Femur (tissue), 1 donor: ENCODE data around the gene STXBP5.

Experiments used
- DNase-seq: peaks from one replicate; pipeline ENCODE4 v3.0.0-alpha.2; 2017

Gene STXBP5

DNA sequence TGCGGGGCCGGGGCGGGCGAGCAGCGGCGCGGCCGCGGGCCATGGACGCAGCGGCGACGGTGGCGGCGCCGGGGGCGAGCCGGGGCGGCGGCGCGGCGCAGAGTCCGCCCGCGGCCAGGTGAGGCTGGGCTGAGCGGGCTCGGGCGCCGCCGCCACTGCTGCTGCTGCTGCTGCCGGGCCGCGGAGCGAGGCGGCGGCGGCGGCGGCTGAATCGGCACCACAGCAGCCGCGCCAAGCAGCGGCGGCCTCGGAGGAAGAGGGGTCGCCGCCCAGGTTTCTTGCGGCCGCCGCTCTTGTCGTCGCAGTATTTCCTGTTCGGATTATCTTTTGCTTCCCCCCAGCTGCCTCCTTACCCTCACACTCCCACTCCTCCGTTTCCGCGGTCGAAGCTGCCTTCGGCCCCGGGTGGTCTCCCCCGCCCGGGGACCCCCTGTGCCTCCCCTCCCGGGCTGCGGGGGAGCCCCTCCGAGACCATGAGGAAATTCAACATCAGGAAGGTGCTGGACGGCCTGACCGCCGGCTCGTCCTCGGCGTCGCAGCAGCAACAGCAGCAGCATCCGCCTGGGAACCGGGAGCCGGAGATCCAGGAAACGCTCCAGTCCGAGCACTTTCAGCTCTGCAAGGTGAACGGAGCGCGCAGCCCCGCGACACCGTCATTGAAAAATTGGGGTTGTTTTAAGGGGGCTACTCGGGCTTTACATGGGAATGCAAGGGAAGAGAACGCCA, at the start of gene STXBP5:
STXBP5 (plus strand) TSS at position 358 of the 726 bp plus-strand sequence; CDS start at position 474, 116 bp downstream.
- DNase-seq = peak; percentile 60

DNA sequence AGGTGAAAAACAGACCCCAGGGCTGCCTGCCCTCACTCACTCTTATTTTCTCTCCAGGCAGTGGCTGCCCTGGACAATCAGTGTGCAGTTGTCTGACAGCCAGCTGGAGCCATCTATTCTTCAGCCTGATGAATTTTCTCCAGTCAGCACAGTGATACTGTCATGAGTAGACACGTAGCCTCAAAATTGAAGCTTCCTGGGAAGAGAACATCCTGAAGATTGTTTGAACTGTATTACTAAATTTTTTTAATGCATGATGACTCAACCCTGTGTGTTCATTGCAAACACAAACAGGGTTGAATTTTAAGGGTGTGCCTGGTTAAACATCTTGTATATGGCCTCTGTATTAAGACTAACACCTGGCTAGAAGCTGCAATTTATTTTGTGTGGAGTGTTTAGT, 49.8 kb upstream of the STXBP5 start:
- DNase-seq = no peak

DNA sequence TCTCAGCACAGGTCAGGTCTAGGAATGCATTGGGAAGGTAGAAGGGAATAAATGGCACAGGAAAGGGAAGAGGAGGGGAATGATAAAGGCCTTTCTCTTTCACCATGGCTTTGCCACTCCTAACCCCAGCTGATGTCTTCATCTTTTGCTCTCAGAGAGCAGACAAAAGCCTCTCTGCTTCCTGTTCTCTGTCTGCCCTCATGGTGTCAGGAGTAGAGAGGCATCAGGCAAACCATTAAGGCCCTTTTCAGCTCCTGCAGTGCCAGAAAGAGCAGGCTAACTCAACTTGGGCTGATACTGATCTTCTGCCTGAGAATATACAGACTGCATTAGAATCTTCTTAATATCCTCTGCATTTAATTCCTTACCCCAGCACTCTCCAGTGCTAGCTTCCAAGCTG, 48.0 kb upstream of the STXBP5 start:
- no peak for DNase-seq

DNA sequence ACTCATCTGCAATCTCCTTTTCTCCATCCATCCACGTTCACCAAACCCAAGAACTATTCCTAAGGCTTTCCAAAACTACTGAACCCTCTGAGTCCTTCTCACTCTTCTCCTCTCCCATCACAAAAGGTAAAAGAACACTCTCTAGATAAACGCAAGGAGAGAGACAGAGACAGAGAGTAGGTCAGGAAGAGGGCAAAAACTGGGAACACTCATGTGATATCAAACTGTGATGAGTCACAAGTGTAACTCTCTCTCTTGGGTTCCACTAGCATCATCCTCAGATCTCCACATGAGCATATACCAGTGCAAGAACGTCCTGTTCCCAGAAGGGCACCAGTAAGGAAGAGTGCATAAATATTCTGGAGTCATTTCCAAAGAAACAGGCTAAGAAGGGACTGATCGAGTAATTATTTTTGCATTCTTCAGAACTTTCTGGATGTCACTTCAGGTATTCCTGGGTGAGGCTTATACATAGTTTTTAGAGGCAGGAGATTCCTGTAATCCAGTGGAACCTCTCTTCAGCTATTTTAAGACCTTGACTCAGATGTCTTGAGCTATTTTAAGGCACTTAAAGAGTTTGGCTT, 47.3 kb upstream of the STXBP5 start:
- DNase-seq = no peak

GRCh38 chr6:147157930-147158329, 46.3 kb upstream of the STXBP5 start:
- DNase-seq = no peak

GRCh38 chr6:147158881-147159280, 45.3 kb upstream of the STXBP5 start:
- DNase-seq = no peak

DNA sequence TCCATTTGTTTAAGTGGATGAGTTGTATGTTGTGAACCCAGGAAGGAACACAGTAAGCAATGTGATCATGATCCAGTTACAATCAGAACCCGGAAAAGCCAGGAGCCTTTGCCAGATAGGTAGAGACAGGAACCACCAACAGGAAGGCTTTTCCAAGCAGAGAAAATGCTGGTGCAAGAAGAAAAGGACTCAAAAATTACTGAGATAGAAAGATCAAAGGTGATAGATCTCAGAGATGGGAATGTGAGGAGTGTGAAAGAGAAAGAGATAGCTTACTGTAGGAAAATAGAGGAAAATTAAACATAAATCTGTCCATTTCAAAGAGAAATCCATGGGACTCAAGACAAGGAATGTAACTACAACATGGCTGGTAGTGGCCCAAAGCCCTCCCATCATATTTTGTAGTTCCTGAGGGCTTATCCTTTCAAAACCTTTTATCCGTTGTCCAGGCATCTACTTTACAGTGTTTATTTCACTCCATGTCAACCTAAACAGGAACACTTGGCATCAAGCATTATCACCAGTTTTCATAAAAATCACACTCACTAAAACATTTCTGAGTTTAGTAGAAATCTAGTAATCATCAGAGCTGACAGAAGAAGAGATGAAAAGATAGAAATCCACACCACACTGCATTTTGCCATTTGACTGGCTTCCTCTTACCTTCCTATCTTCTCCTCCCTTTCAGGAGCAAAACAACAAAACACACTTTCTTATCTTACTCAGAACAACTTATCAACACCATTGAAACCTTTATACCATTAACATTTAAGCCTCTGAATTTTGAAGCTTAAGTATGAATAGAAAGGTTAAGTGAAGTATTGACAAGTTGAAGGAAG, 44.5 kb upstream of the STXBP5 start:
- no peak for DNase-seq

GRCh38 chr6:147160593-147160992, 43.6 kb upstream of the STXBP5 start:
- no peak for DNase-seq

- DNase-seq = no peak
Observed at GRCh38 chr6:147161253-147161973, 42.8 kb upstream of the STXBP5 start.

- no peak for DNase-seq
Observed at GRCh38 chr6:147161974-147162495, 42.2 kb upstream of the STXBP5 start.

DNA sequence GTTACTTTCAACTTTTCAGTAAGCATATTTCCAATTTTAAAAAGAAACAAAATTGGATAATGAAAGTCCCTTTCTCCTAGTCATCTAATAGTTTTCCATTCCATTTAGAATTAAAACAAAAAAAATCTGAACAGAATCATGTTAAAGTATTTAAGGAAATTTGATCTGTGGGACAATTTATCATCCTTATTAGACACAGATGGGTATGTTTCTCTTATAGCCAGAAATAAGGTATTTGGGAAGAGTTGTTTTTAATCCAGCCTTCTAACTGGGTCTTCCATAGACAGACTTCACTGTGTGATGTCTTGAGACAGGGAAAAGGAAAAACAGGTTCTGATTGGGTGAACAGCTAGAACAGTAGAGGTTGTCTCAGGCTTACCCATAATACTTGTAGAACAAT, 39.5 kb upstream of the STXBP5 start:
- no peak for DNase-seq

GRCh38 chr6:147166360-147166944, 37.8 kb upstream of the STXBP5 start:
- DNase-seq = no peak

DNA sequence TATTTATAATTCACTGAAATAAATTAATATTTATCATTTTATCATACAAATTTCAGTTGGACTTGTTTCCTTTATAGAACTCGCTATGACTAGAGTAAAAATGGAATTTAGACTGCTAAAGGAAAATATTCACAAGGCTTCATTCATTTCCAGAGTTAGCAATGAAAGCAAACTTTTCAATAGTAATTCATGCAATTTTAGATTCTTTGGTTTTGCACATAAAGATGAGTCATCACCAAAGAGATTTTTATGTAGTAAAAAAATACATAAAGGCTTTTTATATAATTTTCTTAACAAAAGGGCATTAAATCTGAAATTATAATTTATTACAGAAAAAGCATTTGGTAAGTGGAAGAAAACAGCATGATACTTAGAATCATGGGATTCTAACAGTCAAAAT, 37.2 kb upstream of the STXBP5 start:
- DNase-seq = no peak

DNA sequence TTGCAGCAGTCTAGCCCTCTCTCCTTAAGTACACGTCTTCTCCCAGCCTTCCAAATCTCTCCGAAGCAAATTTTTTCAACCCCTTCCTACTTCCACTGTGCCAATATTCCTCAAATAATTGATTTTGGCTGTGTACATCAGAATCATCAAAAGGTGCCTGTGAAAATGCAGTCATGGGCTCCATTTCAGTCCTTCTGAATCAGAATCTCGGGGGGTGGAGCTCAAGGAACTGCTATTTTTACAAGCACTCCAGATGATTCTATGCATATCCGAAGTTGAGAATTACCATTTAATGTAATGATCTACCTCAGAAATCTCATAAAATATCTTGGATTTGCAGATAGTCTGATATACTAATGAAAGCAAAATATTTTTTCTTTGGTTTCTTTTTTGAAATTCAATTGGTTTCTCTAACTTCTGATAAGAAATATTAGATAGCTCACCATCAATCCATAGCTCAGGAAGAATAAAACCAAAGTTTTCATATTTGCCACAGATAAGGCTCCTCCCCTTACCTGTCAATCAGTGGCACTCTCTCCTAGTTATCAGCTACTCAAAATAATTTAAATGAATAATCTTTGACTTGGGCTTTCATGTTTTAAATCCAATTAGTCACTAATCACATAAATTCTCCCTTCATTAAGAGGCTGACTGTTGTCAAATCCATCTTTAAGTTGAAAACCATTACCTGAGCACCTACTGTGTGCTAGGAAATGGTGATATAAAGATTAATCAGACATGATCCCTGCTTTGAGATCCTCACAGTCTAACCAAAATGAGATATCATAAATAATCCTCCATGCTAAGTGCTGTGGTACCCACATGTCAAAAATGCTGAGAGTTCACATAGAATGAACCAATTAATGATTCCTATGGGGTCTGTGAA, 36.4 kb upstream of the STXBP5 start:
- DNase-seq = no peak

DNA sequence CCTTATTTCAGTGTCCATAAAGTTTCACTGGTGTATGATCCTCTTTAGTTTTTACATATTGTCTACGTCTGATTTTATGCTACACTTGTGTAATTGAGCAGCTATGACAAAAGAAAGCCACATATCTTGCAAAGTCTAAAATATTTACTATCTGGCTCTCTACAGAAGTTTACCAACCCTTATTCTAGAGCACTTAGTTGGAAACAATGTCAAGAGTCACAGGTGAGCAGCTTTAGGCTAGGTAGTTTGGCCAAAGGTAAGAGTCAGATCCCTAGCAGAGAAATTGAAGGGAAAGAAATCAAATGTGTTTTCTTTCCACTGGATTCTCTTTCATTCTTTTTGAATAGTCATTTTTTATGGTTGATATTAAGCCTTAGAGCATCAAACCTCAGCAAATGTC, 34.7 kb upstream of the STXBP5 start:
- no peak for DNase-seq

GRCh38 chr6:147170269-147170668, 33.9 kb upstream of the STXBP5 start:
- DNase-seq = no peak

DNA sequence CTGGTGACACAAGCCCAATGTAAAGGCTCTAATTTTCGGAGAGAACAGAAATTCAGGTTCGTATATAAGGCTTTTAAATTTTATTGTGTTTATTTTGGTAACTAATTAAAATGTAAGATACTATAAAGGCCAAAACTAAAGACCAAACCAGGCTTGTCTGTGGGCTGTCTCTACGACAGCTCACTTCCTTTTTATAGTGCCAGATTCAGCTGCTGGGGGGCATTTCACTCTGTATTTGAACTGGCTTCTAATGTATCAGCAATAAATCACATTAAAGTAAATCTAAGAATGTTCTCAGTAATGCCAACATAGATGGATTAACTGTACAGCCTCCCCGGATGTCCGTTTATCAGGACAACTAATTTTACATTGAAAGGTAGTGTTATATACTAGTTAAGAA, 31.1 kb upstream of the STXBP5 start:
- no peak for DNase-seq

GRCh38 chr6:147173675-147174308, 30.4 kb upstream of the STXBP5 start:
- no peak for DNase-seq

DNA sequence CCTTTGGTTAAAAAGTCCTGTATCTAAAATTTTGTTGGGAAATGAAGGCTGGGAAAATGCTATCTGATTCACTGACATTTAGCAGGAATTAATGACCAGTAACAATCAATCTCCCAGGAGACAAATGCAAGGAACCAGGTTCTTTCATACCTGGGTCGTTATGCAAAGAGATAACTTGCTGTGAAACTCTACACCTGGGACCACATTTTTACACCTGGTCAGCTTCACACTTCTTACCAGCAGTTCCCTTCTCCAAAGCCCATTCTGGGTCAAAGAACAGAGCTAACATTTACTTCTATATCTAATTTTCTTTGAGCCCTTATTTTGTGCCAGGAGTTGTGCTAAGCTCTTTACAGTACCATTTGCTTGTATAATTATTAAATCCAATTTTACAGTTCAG, 27.4 kb upstream of the STXBP5 start:
- DNase-seq = no peak

- DNase-seq = no peak
Observed at GRCh38 chr6:147177286-147177685, 26.9 kb upstream of the STXBP5 start.

DNA sequence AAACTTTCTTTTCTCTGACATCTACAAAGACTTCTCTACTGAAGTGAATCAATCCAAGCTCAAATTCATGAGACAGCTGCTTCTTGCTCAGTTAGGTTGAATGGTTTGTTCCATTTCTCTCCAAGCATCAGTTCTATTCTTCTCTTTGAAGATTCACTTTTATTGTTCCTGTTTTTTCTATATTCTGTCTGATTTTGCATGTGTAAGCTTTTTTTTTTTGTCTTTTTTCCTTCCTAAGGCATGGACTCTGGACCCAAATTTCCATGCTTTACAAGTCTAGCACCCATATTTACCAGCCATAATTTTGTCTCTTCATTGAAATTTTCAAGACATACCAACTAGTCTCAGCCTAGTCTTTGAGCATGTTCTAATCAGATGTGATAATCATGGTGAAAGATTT, 25.9 kb upstream of the STXBP5 start:
- DNase-seq = no peak
